ENCODE results near the gene LHX4.
A peak's percentile ranks its signal among the peaks of the same experiment; 100 is the strongest.
"Not testable (repeated sequence)": the region's sequence is repeated elsewhere in the genome, so short reads cannot be mapped to it uniquely, and the experiment has no call there.

Gene LHX4

GRCh38 chr1:180198196-180198595 lies 31.9 kb upstream of the LHX4 start:
- DNase-seq, result no peak

GRCh38 chr1:180198611-180199010 lies 31.5 kb upstream of the LHX4 start:
- no peak for DNase-seq

- no peak for DNase-seq
Observed at GRCh38 chr1:180199018-180199417, 31.0 kb upstream of the LHX4 start.

GRCh38 chr1:180201451-180202200 lies 28.4 kb upstream of the LHX4 start:
- no peak for DNase-seq

GRCh38 chr1:180202588-180202987 lies 27.5 kb upstream of the LHX4 start:
- DNase-seq, result not testable (repeated sequence)

GRCh38 chr1:180204231-180204630 lies 25.8 kb upstream of the LHX4 start:
- DNase-seq, result no peak

- no peak for DNase-seq
Observed at GRCh38 chr1:180206581-180206980, 23.5 kb upstream of the LHX4 start.

GRCh38 chr1:180208264-180208663 lies 21.8 kb upstream of the LHX4 start:
- no peak for DNase-seq

- DNase-seq, result no peak
Observed at GRCh38 chr1:180210008-180210620, 19.9 kb upstream of the LHX4 start.

- no peak for DNase-seq
Observed at GRCh38 chr1:180211156-180211859, 18.8 kb upstream of the LHX4 start.

GRCh38 chr1:180211860-180212229 lies 18.2 kb upstream of the LHX4 start:
- DNase-seq, result no peak

- peak; percentile 82 for DNase-seq
Observed at GRCh38 chr1:180213401-180214170, 16.5 kb upstream of the LHX4 start.

GRCh38 chr1:180215856-180216625 lies 14.0 kb upstream of the LHX4 start:
- no peak for DNase-seq

- DNase-seq, result no peak
Observed at GRCh38 chr1:180217006-180217405, 13.1 kb upstream of the LHX4 start.

GRCh38 chr1:180218806-180219765 lies 11.0 kb upstream of the LHX4 start:
- no peak for DNase-seq

- no peak for DNase-seq
Observed at GRCh38 chr1:180219776-180220175, 10.3 kb upstream of the LHX4 start.

- no peak for DNase-seq
Observed at GRCh38 chr1:180221462-180221861, 8.6 kb upstream of the LHX4 start.

- DNase-seq, result no peak
Observed at GRCh38 chr1:180224902-180225301, 5.2 kb upstream of the LHX4 start.

GRCh38 chr1:180225403-180225802 lies 4.7 kb upstream of the LHX4 start:
- DNase-seq, result no peak

- no peak for DNase-seq
Observed at GRCh38 chr1:180227861-180228647, 2.0 kb upstream of the LHX4 start.
